ENCODE measurements around the gene COP1. TPM values are rescaled to one million over a fixed set of nuclear protein-coding genes. Genes with fewer than 3 reads are reported as not detected.

COP1 gene
- polyA plus RNA-seq, 1 experiment, result 43.7 TPM

- ChIA-PET CTCF (interaction anchor here (1.5 kb wide), 1 partner anchor 9 kb away, joined by 3 read pairs; no protein-coding TSS in a partner anchor), POLR2A (no interaction called here)
- H3K9me3 ChIP-seq (ENCODE audit: control insufficient read depth, insufficient read depth, low read length), result no peaks in the 10 kb centered on the region
- no peak overlapping the region for H3K4me3 ChIP-seq (ENCODE audit: low read depth, low read length)
- H3K27ac ChIP-seq (ENCODE audit: low read depth, low read length), result no peak overlapping the region
- no peak for DNase-seq (ENCODE audit: low read depth, low spot score)
- H3K27me3 ChIP-seq (ENCODE audit: control insufficient read depth, insufficient read depth, low read length), result no peaks in the 10 kb centered on the region
- no peak for TF ChIP-seq CTCF (IDR thresholded peaks at IDR 0.05; ENCODE audit: low read depth, low read length)
Measured at GRCh38 chr1:175927944-175928343, 279.1 kb downstream of the COP1 start.

- no peaks in the 10 kb centered on the region for H3K9me3 ChIP-seq (ENCODE audit: control insufficient read depth, insufficient read depth, low read length)
- H3K27me3 ChIP-seq (ENCODE audit: control insufficient read depth, insufficient read depth, low read length), result no peaks in the 10 kb centered on the region
- H3K27ac ChIP-seq (ENCODE audit: low read depth, low read length), result no peak overlapping the region
- no peak for DNase-seq (ENCODE audit: low read depth, low spot score)
- ChIA-PET CTCF (no interaction called here), POLR2A (no interaction called here)
- no peak for TF ChIP-seq CTCF (IDR thresholded peaks at IDR 0.05; ENCODE audit: low read depth, low read length)
- no peak overlapping the region for H3K4me3 ChIP-seq (ENCODE audit: low read depth, low read length)
Measured at GRCh38 chr1:175922254-175922881, 284.7 kb downstream of the COP1 start.

GRCh38 chr1:175920381-175920780, 286.7 kb downstream of the COP1 start:
- no peak for TF ChIP-seq CTCF (IDR thresholded peaks at IDR 0.05; ENCODE audit: low read depth, low read length)
- POLR2A ChIA-PET, result interaction anchor here (1.6 kb wide), 1 partner anchor 35 kb away, joined by 4 read pairs; no protein-coding TSS in a partner anchor
- DNase-seq (ENCODE audit: low read depth, low spot score), result peak; percentile 33
- CTCF ChIA-PET, result no interaction called here
- Histone ChIP-seq H3K9me3 (ENCODE audit: control insufficient read depth, insufficient read depth, low read length) (no peaks in the 10 kb centered on the region), H3K4me3 (ENCODE audit: low read depth, low read length) (no peak overlapping the region), H3K27me3 (ENCODE audit: control insufficient read depth, insufficient read depth, low read length) (no peaks in the 10 kb centered on the region), H3K27ac (ENCODE audit: low read depth, low read length) (no peak overlapping the region)

GRCh38 chr1:175919001-175919400, 288.1 kb downstream of the COP1 start:
- Histone ChIP-seq H3K9me3 (ENCODE audit: control insufficient read depth, insufficient read depth, low read length) (no peaks in the 10 kb centered on the region), H3K4me3 (ENCODE audit: low read depth, low read length) (no peak overlapping the region), H3K27me3 (ENCODE audit: control insufficient read depth, insufficient read depth, low read length) (no peaks in the 10 kb centered on the region), H3K27ac (ENCODE audit: low read depth, low read length) (no peak overlapping the region)
- ChIA-PET CTCF (interaction anchor here (1.4 kb wide), 1 partner anchor 10 kb away, joined by 3 read pairs; no protein-coding TSS in a partner anchor), POLR2A (interaction anchor here (0.7 kb wide), 1 partner anchor 33 kb away, joined by 4 read pairs; no protein-coding TSS in a partner anchor)
- no peak for DNase-seq (ENCODE audit: low read depth, low spot score)
- TF ChIP-seq CTCF (IDR thresholded peaks at IDR 0.05; ENCODE audit: low read depth, low read length), result no peak

- no peak for TF ChIP-seq CTCF (IDR thresholded peaks at IDR 0.05; ENCODE audit: low read depth, low read length)
- DNase-seq (ENCODE audit: low read depth, low spot score), result no peak
- Histone ChIP-seq H3K27me3 (ENCODE audit: control insufficient read depth, insufficient read depth, low read length) (no peaks in the 10 kb centered on the region), H3K4me3 (ENCODE audit: low read depth, low read length) (no peak overlapping the region), H3K27ac (ENCODE audit: low read depth, low read length) (no peak overlapping the region), H3K9me3 (ENCODE audit: control insufficient read depth, insufficient read depth, low read length) (no peaks in the 10 kb centered on the region)
- POLR2A ChIA-PET, result no interaction called here
- CTCF ChIA-PET, result no interaction called here
Measured at GRCh38 chr1:175918364-175918801, 288.7 kb downstream of the COP1 start.
